GM12878 (cell line): ENCODE results near the gene CORO1C. TPM values are rescaled to one million over a fixed set of nuclear protein-coding genes. Genes with fewer than 3 reads are reported as not detected.

ENCODE experiments used
- ATAC-seq: fragments of 200-7000 bp; cut with Tn5 transposase; 3 replicates; pipeline ENCODE4 v1.9.1; 2020; ENCODE audit warnings: mild to moderate bottlenecking, moderate library complexity
- BruUV-seq: library from RNA; stranded (reverse); fragments of 400-500 nt; replicated peaks from 2 replicates; lab custom pipeline; 2021; lab: Mats Ljungman, UMichigan
- CTCF ChIA-PET: fragments of 300-600 bp; sonication (Branson Sonifier 250); formaldehyde crosslinking; extraction: SDS; loops from one replicate; lab custom pipeline; 2021; ENCODE audit warnings: inconsistent platforms; lab: Yijun Ruan, JAX
- POLR2A ChIA-PET: fragments of 350-600 bp; formaldehyde crosslinking; extraction: SDS; loops from one replicate; lab custom pipeline; 2021; ENCODE audit warnings: inconsistent platforms; lab: Charles Lee
- RAD21 ChIA-PET: fragments of 300-600 bp; sonication (Branson Sonifier 250); formaldehyde crosslinking; loops from one replicate; lab custom pipeline; 2023; ENCODE audit warnings: antibody characterized with exemption; ENCODE audit not compliant: unreplicated experiment; lab: Charles Lee
- SMC1A ChIA-PET: fragments of 300-600 bp; sonication (Branson Sonifier 250); formaldehyde crosslinking; loops from one replicate; lab custom pipeline; 2023; ENCODE audit not compliant: unreplicated experiment, uncharacterized antibody; lab: Charles Lee
- DNase-seq: peaks from one replicate; pipeline ENCODE4 v3.0.0-alpha.2; 2011; ENCODE audit warnings: low read depth, low spot score
- FAIRE-seq: peaks from 3 replicates; lab custom pipeline; 2011; peaks lifted over from hg19 to GRCh38; lab: Jason Lieb, UNC
- H2AFZ ChIP-seq: 2 replicates; pipeline ENCODE4 v1.6.0; 2011; ENCODE audit warnings: low read depth, low read length, control low read depth; ENCODE audit not compliant: control insufficient read depth
- H3K27ac ChIP-seq: 2 replicates; pipeline ENCODE4 v1.5.1; 2011; ENCODE audit warnings: control low read depth; ENCODE audit not compliant: control insufficient read depth, insufficient read depth
- H3K27me3 ChIP-seq, 2 experiments: replicated peaks in 1 of 2; 2 replicates each; pipeline versions ENCODE4 v1.6.0 to v1.6.1; 2011; ENCODE audit warnings: low read length in 1 of 2; ENCODE audit not compliant: control insufficient read depth in 2 of 2, insufficient read depth in 2 of 2
- H3K36me3 ChIP-seq, 2 experiments: 2 replicates each; pipeline ENCODE4 v1.5.1; 2011; ENCODE audit warnings: low read length in 1 of 2; ENCODE audit not compliant: control insufficient read depth in 2 of 2, insufficient read depth in 2 of 2
- H3K4me1 ChIP-seq: 2 replicates; pipeline ENCODE4 v1.6.1; 2011; ENCODE audit warnings: mild to moderate bottlenecking, low read length, moderate library complexity, mixed read lengths; ENCODE audit not compliant: control insufficient read depth, insufficient read depth
- H3K4me2 ChIP-seq: 2 replicates; pipeline ENCODE4 v1.6.0; 2011; ENCODE audit warnings: control low read depth; ENCODE audit not compliant: control insufficient read depth, insufficient read depth
- H3K4me3 ChIP-seq: fragments of 200-600 bp; sonication (generic); 2 replicates; pipeline ENCODE4 v1.5.1; 2016
- H3K79me2 ChIP-seq: 2 replicates; pipeline ENCODE4 v1.6.0; 2011; ENCODE audit warnings: low read length; ENCODE audit not compliant: control insufficient read depth, insufficient read depth
- H3K9ac ChIP-seq: 2 replicates; pipeline ENCODE4 v1.8.0; 2011; ENCODE audit warnings: low read length, control low read depth, mixed read lengths; ENCODE audit not compliant: control insufficient read depth, insufficient read depth
- H3K9me3 ChIP-seq: replicated peaks from 3 replicates; pipeline ENCODE4 v1.5.1; 2011; ENCODE audit warnings: mild to moderate bottlenecking, low read length; ENCODE audit not compliant: control insufficient read depth, insufficient read depth
- H4K20me1 ChIP-seq: 2 replicates; pipeline ENCODE4 v1.6.0; 2011; ENCODE audit not compliant: control insufficient read depth, insufficient read depth
- ESRRA ChIP-seq: IDR thresholded peaks from 2 replicates; pipeline ENCODE4 v1.6.1; 2012; ENCODE audit warnings: mild to moderate bottlenecking, low read length, improper control_type of control experiment
- HDAC2 ChIP-seq: fragments of 200-600 bp; sonication (generic); IDR thresholded peaks from 2 replicates; pipeline ENCODE4 v1.6.1; 2017
- HDGF ChIP-seq: fragments of 450-650 bp; IDR thresholded peaks from 2 replicates; pipeline ENCODE4 v1.6.1; 2016; ENCODE audit warnings: antibody characterized with exemption
- NFIC ChIP-seq: IDR thresholded peaks from 2 replicates; pipeline ENCODE4 v1.6.1; 2012; ENCODE audit warnings: low read depth, mild to moderate bottlenecking, inconsistent platforms, low read length, moderate library complexity
- PML ChIP-seq: IDR thresholded peaks from 2 replicates; pipeline ENCODE4 v1.6.1; 2012; ENCODE audit warnings: low read length, inconsistent platforms
- POLR2AphosphoS5 ChIP-seq: IDR thresholded peaks from 2 replicates; pipeline ENCODE4 v1.6.1; 2011; ENCODE audit warnings: mild to moderate bottlenecking, low read length, inconsistent platforms
- POU2F2 ChIP-seq: IDR thresholded peaks from 3 replicates; pipeline ENCODE4 v1.6.1; 2011; ENCODE audit warnings: low read depth, mild to moderate bottlenecking, low read length, borderline replicate concordance
- RAD21 ChIP-seq: IDR thresholded peaks from 2 replicates; pipeline ENCODE4 v1.6.1; 2011; ENCODE audit warnings: mild to moderate bottlenecking, low read depth, low read length, moderate library complexity; ENCODE audit not compliant: insufficient read depth
- SMAD1 ChIP-seq: fragments of 450-650 bp; IDR thresholded peaks from 2 replicates; pipeline ENCODE4 v1.6.1; 2018; ENCODE audit warnings: mild to moderate bottlenecking, low read depth; ENCODE audit not compliant: partially characterized antibody
- SUZ12 ChIP-seq: fragments of 200-600 bp; sonication (generic); IDR thresholded peaks from one replicate; pipeline ENCODE4 v1.6.1; 2018; ENCODE audit warnings: antibody characterized with exemption, mild to moderate bottlenecking; ENCODE audit not compliant: unreplicated experiment
- TBL1XR1 ChIP-seq: IDR thresholded peaks from 2 replicates; pipeline ENCODE4 v1.6.1; 2012; ENCODE audit warnings: low read depth, low read length, improper control_type of control experiment
- ZBED1 ChIP-seq: IDR thresholded peaks from 2 replicates; pipeline ENCODE4 v1.6.1; 2016; ENCODE audit warnings: borderline replicate concordance
- whole genome bisulfite sequencing: methylation state at CpG from one replicate; pipeline ENCODE4 v1.1.6; 2016; ENCODE audit warnings: low lambda C conversion rate; ENCODE audit not compliant: insufficient replicate concordance, insufficient coverage; ENCODE audit errors: missing lambda C conversion rate; 5-methylcytosine and 5-hydroxymethylcytosine counted together
- in situ Hi-C: fragments of 300-500 bp; cut with MboI; formaldehyde crosslinking; loops from 9 replicates; pipeline ENCODE4 v1.14.3; 2018; ENCODE audit warnings: mixed read lengths
- intact Hi-C: fragments of 100-400 bp; cut with micrococcal nuclease; formaldehyde crosslinking; loops from one replicate; pipeline ENCODE4 v1.14.2; 2022; ENCODE audit not compliant: unreplicated experiment
- polyA plus RNA-seq, 11 experiments: library from polyadenylated mRNA; depleted of rRNA in 4 of 11; unstranded in 6 of 11; stranded (reverse) in 5 of 11; fragments of >200 nt; fragmentation: Nextera tagmentation in 4 of 11; fragmentation: Illumina TruSeq in 1 of 11; extraction: Ambion mirVana in 4 of 11; extraction: Trizol in 1 of 11; gene quantifications; 1 replicate in 1 of 11; 2 replicates in 10 of 11; pipeline versions ENCODE4 v1.2.1 to v1.2.3, GENCODE V29; 2011 to 2016; ENCODE audit warnings: inconsistent platforms in 2 of 11, missing spikeins in 2 of 11, low read depth in 1 of 11
- total RNA-seq, 4 experiments: library from RNA; depleted of rRNA in 3 of 4; stranded (reverse); fragments of >200 nt in 3 of 4; fragmentation: Illumina TruSeq in 1 of 4; extraction: Trizol in 1 of 4; gene quantifications; 2 replicates each; pipeline versions ENCODE4 v1.2.1 to v1.2.3, GENCODE V29; 2013 to 2021
- TF ChIP-seq, protein P1 (sequence below): IDR thresholded peaks from 2 replicates; pipeline ENCODE4 v1.6.1; 2012; ENCODE audit warnings: low read length, inconsistent platforms
- TF ChIP-seq, protein P2 (sequence below): IDR thresholded peaks from 2 replicates; pipeline ENCODE4 v1.6.1; 2011; ENCODE audit warnings: borderline replicate concordance, low read depth, mild to moderate bottlenecking, moderate library complexity, low read length; ENCODE audit not compliant: insufficient read depth, poor library complexity, severe bottlenecking
- TF ChIP-seq, protein P3 (sequence below): fragments of 150-350 bp; IDR thresholded peaks from 2 replicates; pipeline ENCODE4 v1.6.1; 2014; ENCODE audit warnings: mild to moderate bottlenecking, low read depth, low read length

The CORO1C gene
- total and polyA plus RNA-seq, 10 of the 15 experiments (the other 5 are each of a cell fraction or from before 2014, with no cell fraction given), result 52.7 to 254 (median 171) TPM

DNA sequence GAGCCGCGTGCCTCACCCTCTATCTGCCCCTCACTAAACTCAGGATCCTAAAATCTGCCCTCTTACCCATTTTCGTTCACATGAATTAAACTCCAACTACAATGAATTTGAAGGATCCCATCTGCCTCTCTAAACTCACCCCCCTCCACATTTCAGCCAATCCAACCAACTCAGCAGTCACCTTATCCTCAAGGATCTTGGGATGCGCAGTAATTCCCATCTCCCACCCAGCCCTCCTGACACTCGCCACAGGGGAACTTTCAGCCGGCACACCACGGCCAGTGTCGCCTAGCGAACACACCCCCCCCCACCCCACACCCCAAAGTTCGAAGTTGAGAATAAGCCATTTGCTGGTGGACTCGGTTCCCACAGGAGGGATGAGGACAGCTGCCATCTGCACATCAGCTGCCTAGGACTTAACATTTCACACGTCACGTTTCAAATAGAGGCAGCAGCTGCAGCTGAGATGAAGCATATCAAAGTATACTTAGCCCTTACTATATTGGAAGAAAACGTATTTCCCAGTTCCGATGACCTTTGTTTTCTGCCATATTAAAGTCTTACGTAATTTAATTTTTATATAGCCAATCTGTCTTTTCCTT is 88.9 kb downstream of the CORO1C start (continued):
- TF ChIP-seq, protein P1, sequence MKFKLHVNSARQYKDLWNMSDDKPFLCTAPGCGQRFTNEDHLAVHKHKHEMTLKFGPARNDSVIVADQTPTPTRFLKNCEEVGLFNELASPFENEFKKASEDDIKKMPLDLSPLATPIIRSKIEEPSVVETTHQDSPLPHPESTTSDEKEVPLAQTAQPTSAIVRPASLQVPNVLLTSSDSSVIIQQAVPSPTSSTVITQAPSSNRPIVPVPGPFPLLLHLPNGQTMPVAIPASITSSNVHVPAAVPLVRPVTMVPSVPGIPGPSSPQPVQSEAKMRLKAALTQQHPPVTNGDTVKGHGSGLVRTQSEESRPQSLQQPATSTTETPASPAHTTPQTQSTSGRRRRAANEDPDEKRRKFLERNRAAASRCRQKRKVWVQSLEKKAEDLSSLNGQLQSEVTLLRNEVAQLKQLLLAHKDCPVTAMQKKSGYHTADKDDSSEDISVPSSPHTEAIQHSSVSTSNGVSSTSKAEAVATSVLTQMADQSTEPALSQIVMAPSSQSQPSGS, result 0 out of 2 replicates have a peak, but pooled peaks have one; percentile 24
- TF ChIP-seq, all 136 proteins: peak for 4

DNA sequence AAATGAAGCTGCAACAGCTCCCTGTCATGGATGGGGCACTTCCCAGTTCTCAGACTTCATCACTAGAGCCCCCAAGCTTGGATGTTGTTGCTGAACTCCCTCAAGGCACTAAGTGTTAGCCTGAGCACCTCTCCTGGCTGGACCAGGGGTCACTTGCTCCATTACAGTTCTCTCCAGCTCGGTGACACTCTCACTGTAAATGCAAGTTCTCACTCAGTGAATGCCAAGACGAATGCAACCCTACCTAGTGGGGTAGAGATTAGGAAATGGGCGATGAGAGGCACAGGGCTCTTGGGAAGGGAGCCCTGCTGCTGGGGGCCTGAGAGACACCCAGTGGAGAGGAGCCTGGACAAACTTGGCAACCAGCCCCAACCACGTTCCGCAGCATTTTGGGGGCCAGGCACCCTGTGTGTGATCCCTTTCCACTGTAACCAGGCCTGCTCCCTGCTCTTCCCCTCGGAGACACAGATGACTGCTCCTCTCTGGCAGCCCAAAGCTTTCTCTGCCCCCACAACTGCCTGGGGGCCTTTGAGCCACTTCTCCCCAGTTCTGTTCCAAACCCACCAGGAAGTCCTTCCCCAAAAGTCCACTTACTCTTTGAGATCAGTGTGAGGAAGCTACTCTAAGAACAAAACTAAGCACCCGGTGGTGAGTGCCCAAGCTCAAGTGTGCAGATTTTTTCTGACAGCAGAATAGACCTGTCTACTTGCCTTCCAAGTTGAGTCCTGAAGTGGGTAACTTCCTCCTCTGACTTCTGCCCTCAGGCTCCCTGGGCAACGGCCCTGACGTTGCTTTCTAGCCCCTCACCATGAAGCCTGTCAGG is 89.7 kb downstream of the CORO1C start:
- SMC1A ChIA-PET, result interaction anchor here (0.5 to 16.7 kb wide), 12 partner anchors 9 to 209 kb away, joined by 3 to 397 read pairs (median 6); partner anchors contain the start of genes ISCU and SART3
- no peak overlapping the region for H2AFZ ChIP-seq
- in situ Hi-C loops, result no loop called here
- peak overlapping the region; percentile 45 for H3K27ac ChIP-seq
- peaks cover 10 to 13% of the 10 kb centered on the region in 2 experiments for H3K36me3 ChIP-seq
- FAIRE-seq, result no peak
- intact Hi-C loops, result no loop called here
- peak; percentile 17 for ATAC-seq
- H3K4me3 ChIP-seq, result no peak overlapping the region
- no peaks in the 10 kb centered on the region for H4K20me1 ChIP-seq
- H3K4me2 ChIP-seq, result peak overlapping the region; percentile 38
- peaks cover 54% of the 10 kb centered on the region for H3K4me1 ChIP-seq
- CTCF ChIA-PET, result interaction anchor here (1.1 to 17.2 kb wide), 8 partner anchors 10 to 162 kb away, joined by 3 to 244 read pairs (median 4); partner anchors contain the start of gene ISCU
- BruUV-seq, result no TSS peak
- peak overlapping the region; percentile 17; the same call in 1 of the 2 replicates for H3K9ac ChIP-seq
- H3K79me2 ChIP-seq, result peaks cover 3% of the 10 kb centered on the region
- H3K9me3 ChIP-seq, result no peaks in the 10 kb centered on the region
- POLR2A ChIA-PET, result interaction anchor here (0.6 to 2.2 kb wide), 7 partner anchors 10 to 209 kb away, joined by 3 to 7 read pairs (median 4); partner anchors contain the start of gene ISCU
- H3K27me3 ChIP-seq, result no peaks in the 10 kb centered on the region
- DNase-seq, result no peak
- RAD21 ChIA-PET, result interaction anchor here (0.6 to 17.3 kb wide), 5 partner anchors 9 to 76 kb away, joined by 3 to 413 read pairs (median 221); partner anchors contain the start of genes ISCU and SART3
- WGBS, result 31% methylated on average over 9 of the region's 9 CpGs
- TF ChIP-seq HDAC2, result no peak
- no peak for TF ChIP-seq ZBED1
- TF ChIP-seq HDGF, result no peak
- TF ChIP-seq, protein P2, sequence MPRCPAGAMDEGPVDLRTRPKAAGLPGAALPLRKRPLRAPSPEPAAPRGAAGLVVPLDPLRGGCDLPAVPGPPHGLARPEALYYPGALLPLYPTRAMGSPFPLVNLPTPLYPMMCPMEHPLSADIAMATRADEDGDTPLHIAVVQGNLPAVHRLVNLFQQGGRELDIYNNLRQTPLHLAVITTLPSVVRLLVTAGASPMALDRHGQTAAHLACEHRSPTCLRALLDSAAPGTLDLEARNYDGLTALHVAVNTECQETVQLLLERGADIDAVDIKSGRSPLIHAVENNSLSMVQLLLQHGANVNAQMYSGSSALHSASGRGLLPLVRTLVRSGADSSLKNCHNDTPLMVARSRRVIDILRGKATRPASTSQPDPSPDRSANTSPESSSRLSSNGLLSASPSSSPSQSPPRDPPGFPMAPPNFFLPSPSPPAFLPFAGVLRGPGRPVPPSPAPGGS, result peak; percentile 12
- TF ChIP-seq ESRRA, result no peak
- peak; percentile 29; the same call in 1 of the 2 replicates for TF ChIP-seq POLR2AphosphoS5
- TF ChIP-seq SMAD1, result peak; percentile 4
- no peak for TF ChIP-seq PML
- no peak for TF ChIP-seq NFIC
- TF ChIP-seq, protein P3, sequence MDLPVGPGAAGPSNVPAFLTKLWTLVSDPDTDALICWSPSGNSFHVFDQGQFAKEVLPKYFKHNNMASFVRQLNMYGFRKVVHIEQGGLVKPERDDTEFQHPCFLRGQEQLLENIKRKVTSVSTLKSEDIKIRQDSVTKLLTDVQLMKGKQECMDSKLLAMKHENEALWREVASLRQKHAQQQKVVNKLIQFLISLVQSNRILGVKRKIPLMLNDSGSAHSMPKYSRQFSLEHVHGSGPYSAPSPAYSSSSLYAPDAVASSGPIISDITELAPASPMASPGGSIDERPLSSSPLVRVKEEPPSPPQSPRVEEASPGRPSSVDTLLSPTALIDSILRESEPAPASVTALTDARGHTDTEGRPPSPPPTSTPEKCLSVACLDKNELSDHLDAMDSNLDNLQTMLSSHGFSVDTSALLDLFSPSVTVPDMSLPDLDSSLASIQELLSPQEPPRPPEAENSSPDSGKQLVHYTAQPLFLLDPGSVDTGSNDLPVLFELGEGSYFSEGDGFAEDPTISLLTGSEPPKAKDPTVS, result no peak
- TF ChIP-seq RAD21, result no peak
- TF ChIP-seq SUZ12, result no peak
- TF ChIP-seq TBL1XR1, result no peak
- 0 out of 3 replicates have a peak, but pooled peaks have one; percentile 12 for TF ChIP-seq POU2F2
